Lung (tissue), 12 donors: ENCODE data around the gene GPR45. TPM values are rescaled to one million over a fixed set of nuclear protein-coding genes. Genes with fewer than 3 reads are reported as not detected.

Experiments
- ATAC-seq: fragments of 200-7000 bp; cut with Tn5 transposase; one replicate; pipeline ENCODE4 v1.9.1; 2020; ENCODE audit warnings: moderate number of reproducible peaks; ENCODE audit not compliant: insufficient read depth, low FRiP score
- DNase-seq, 3 donors: peaks; one replicate each; pipeline ENCODE4 v3.0.0-alpha.2; 2013 to 2017
- H3K27ac ChIP-seq, 2 donors: one replicate each; pipeline ENCODE4 v1.5.1; 2013; ENCODE audit warnings: mild to moderate bottlenecking in 2 of 2, moderate library complexity in 2 of 2, control low read depth in 1 of 2, inconsistent platforms in 1 of 2, low read depth in 1 of 2, low read length in 1 of 2
- H3K27me3 ChIP-seq, 3 donors: one replicate each; pipeline ENCODE4 v1.5.1; 2013; ENCODE audit warnings: low read length in 2 of 3; ENCODE audit not compliant: control insufficient read depth in 3 of 3, insufficient read depth in 3 of 3
- H3K36me3 ChIP-seq, 4 donors: one replicate each; pipeline ENCODE4 v1.5.1; 2013; ENCODE audit warnings: low read length in 4 of 4, mild to moderate bottlenecking in 1 of 4, moderate library complexity in 1 of 4; ENCODE audit not compliant: control insufficient read depth in 4 of 4, insufficient read depth in 4 of 4
- H3K4me1 ChIP-seq, 5 donors: one replicate each; pipeline ENCODE4 v1.5.1; 2013; ENCODE audit warnings: low read length in 5 of 5, mild to moderate bottlenecking in 2 of 5, moderate library complexity in 1 of 5; ENCODE audit not compliant: control insufficient read depth in 5 of 5, insufficient read depth in 5 of 5
- H3K4me3 ChIP-seq: one replicate; pipeline ENCODE4 v1.5.1; 2013; ENCODE audit warnings: mild to moderate bottlenecking, control low read depth, moderate library complexity
- H3K9ac ChIP-seq, 2 donors: one replicate each; pipeline ENCODE4 v1.5.1; 2013; ENCODE audit warnings: low read length in 2 of 2, control low read depth in 1 of 2; ENCODE audit not compliant: insufficient read depth in 1 of 2
- H3K9me3 ChIP-seq, 4 donors: one replicate each; pipeline ENCODE4 v1.5.1; 2013; ENCODE audit warnings: low read length in 3 of 4, mild to moderate bottlenecking in 1 of 4, moderate library complexity in 1 of 4; ENCODE audit not compliant: control insufficient read depth in 4 of 4, insufficient read depth in 3 of 4
- CTCF ChIP-seq: IDR thresholded peaks from 2 replicates; pipeline ENCODE4 v1.5.1; 2012; ENCODE audit warnings: mild to moderate bottlenecking; ENCODE audit errors: control extremely low read depth, extremely low read depth
- WGBS, 2 donors: extraction: QIAGEN DNeasy Blood & Tissue Kit; methylation state at CpG; one replicate each; pipeline ENCODE4 v1.1.7; 2013; 5-methylcytosine and 5-hydroxymethylcytosine counted together
- polyA plus RNA-seq, 2 donors: library from polyadenylated mRNA; stranded (reverse); fragments of 200-250 nt; gene quantifications; one replicate each; pipeline ENCODE4 v1.2.1, GENCODE V29; 2013
- total RNA-seq, 2 donors: library from RNA; depleted of rRNA in 1 of 2; stranded (reverse); fragments of >200 nt in 1 of 2; gene quantifications; one replicate each; pipeline ENCODE4 v1.2.1, GENCODE V29; 2014 to 2021
- donor health status: control.
- donor health status: control.
- donor health status: Bipolar disorder and iron deficiency.
- donor health status: healthy.
- donor health status: DM: yes; HTN: yes; CAD: no.

Gene GPR45
- total and polyA plus RNA-seq, 4 donors: not detected

- 87 to 97% methylated on average over 7 of the region's 7 CpGs for WGBS, 2 donors
- ATAC-seq (no peak), DNase-seq (no peak)
- no peak overlapping the region for H3K27ac ChIP-seq
- H3K36me3 ChIP-seq: peaks cover 4 to 30% (median 4%) of the 10 kb centered on the region in 4 donors
- no peak overlapping the region for H3K9ac ChIP-seq
- no peak overlapping the region for H3K4me3 ChIP-seq
- H3K27me3 ChIP-seq: no peaks in the 10 kb centered on the region
- no peak for TF ChIP-seq CTCF
- H3K9me3 ChIP-seq: no peaks in the 10 kb centered on the region
- no peaks in the 10 kb centered on the region for H3K4me1 ChIP-seq
Measured at GRCh38 chr2:105288133-105288532, 46.6 kb downstream of the GPR45 start.

- no peak overlapping the region for H3K4me3 ChIP-seq
- TF ChIP-seq CTCF: no peak
- peaks cover 0 to 3% (median 0%) of the 10 kb centered on the region in 5 donors for H3K4me1 ChIP-seq
- DNase-seq (no peak), ATAC-seq (no peak)
- no peaks in the 10 kb centered on the region for H3K9me3 ChIP-seq
- no peak overlapping the region for H3K27ac ChIP-seq
- peaks cover 7 to 24% (median 13%) of the 10 kb centered on the region in 4 donors for H3K36me3 ChIP-seq
- H3K9ac ChIP-seq: no peak overlapping the region
- H3K27me3 ChIP-seq: no peaks in the 10 kb centered on the region
- WGBS, 2 donors: 97 to 98% methylated on average over 6 of the region's 6 CpGs
Measured at GRCh38 chr2:105290981-105291660, 49.6 kb downstream of the GPR45 start.

- Histone ChIP-seq H3K27me3 (no peaks in the 10 kb centered on the region), H3K4me3 (no peak overlapping the region), H3K9me3 (no peaks in the 10 kb centered on the region), H3K4me1 (peaks cover 0 to 3% (median 0%) of the 10 kb centered on the region in 5 donors), H3K27ac (no peak overlapping the region), H3K9ac (no peak overlapping the region), H3K36me3 (peaks cover 11 to 24% (median 15%) of the 10 kb centered on the region in 4 donors)
- DNase-seq (no peak), ATAC-seq (no peak)
- 93 to 98% methylated on average over 2 of the region's 2 CpGs for WGBS, 2 donors
- TF ChIP-seq CTCF: no peak
Measured at GRCh38 chr2:105291981-105292380, 50.4 kb downstream of the GPR45 start.

Other genes with a start within 250 kb of the GPR45 start
- 10 to 100 TPM; 17.6 to 21.4 TPM for gene MRPS9, start 203.7 kb upstream of the GPR45 start, total RNA-seq
- gene MRPS9, start 203.7 kb upstream of the GPR45 start, polyA plus RNA-seq: 10 to 100 TPM; 17.1 to 28.6 TPM
- 10 to 100 TPM; 14.6 to 19.7 TPM for gene TGFBRAP1, start 88.0 kb downstream of the GPR45 start, total RNA-seq
- 1 to 10 TPM; 4.0 to 9.4 TPM for gene TGFBRAP1, start 88.0 kb downstream of the GPR45 start, polyA plus RNA-seq
- 10 to 100 TPM; 12.3 to 18.7 TPM for gene C2orf49, start 95.8 kb downstream of the GPR45 start, total RNA-seq
- 1 to 10 TPM; 7.6 to 9.0 TPM for gene C2orf49, start 95.8 kb downstream of the GPR45 start, polyA plus RNA-seq
- 10 to 100 TPM in 1 of 2 donors, 1 to 10 TPM in 1; 6.8 to 12.8 TPM for gene FHL2, start 157.3 kb downstream of the GPR45 start, total RNA-seq
- gene FHL2, start 157.3 kb downstream of the GPR45 start, polyA plus RNA-seq: 10 to 100 TPM in 1 of 2 donors, 1 to 10 TPM in 1; 6.6 to 10.5 TPM